ENCODE measurements around the gene FAM13C. TPM values are rescaled to one million over a fixed set of nuclear protein-coding genes. Genes with fewer than 3 reads are reported as not detected.
A peak's percentile ranks its signal among the peaks of the same experiment; 100 is the strongest.

Gene FAM13C
- total RNA-seq, 4 donors from 2014 or later: 2.8 to 26.9 (median 7.1) TPM

DNA sequence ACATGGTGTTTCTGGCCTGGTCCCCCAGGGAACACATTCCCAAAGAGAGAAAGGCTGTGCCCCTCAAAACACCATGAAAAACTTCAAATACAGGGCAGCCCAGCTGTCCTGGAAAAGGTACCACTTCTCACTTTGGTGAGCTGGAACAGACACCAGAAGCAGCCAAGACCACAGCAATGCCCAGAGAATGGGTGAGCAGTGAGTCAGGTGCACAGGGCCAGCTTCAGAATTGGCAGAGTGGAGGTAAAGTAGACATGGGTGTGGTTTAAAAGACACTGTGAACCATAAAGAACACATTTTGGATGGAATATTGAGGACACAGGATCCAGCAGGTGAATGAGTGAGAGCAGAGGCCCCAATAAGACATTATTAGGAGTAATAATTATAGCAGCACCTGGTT lies 51.3 kb downstream of the FAM13C start:
- no peaks in the 10 kb centered on the region for H3K9me3 ChIP-seq
- DNase-seq: no peak
- no peak overlapping the region for H3K4me3 ChIP-seq
- no peaks in the 10 kb centered on the region for H3K36me3 ChIP-seq
- TF ChIP-seq, protein P1, sequence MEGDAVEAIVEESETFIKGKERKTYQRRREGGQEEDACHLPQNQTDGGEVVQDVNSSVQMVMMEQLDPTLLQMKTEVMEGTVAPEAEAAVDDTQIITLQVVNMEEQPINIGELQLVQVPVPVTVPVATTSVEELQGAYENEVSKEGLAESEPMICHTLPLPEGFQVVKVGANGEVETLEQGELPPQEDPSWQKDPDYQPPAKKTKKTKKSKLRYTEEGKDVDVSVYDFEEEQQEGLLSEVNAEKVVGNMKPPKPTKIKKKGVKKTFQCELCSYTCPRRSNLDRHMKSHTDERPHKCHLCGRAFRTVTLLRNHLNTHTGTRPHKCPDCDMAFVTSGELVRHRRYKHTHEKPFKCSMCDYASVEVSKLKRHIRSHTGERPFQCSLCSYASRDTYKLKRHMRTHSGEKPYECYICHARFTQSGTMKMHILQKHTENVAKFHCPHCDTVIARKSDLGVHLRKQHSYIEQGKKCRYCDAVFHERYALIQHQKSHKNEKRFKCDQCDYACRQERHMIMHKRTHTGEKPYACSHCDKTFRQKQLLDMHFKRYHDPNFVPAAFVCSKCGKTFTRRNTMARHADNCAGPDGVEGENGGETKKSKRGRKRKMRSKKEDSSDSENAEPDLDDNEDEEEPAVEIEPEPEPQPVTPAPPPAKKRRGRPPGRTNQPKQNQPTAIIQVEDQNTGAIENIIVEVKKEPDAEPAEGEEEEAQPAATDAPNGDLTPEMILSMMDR (IDR thresholded peaks at IDR 0.05): no peak
- TF ChIP-seq POLR2A (IDR thresholded peaks at IDR 0.05): no peak
- H3K27me3 ChIP-seq: no peaks in the 10 kb centered on the region
- H3K27ac ChIP-seq: peak overlapping the region in 3 of 4 donors; percentile 20 to 73 (median 68)
- peaks cover 0 to 50% (median 21%) of the 10 kb centered on the region in 3 donors for H3K4me1 ChIP-seq
- intact Hi-C loops (cut with DNase I): no loop called here

DNA sequence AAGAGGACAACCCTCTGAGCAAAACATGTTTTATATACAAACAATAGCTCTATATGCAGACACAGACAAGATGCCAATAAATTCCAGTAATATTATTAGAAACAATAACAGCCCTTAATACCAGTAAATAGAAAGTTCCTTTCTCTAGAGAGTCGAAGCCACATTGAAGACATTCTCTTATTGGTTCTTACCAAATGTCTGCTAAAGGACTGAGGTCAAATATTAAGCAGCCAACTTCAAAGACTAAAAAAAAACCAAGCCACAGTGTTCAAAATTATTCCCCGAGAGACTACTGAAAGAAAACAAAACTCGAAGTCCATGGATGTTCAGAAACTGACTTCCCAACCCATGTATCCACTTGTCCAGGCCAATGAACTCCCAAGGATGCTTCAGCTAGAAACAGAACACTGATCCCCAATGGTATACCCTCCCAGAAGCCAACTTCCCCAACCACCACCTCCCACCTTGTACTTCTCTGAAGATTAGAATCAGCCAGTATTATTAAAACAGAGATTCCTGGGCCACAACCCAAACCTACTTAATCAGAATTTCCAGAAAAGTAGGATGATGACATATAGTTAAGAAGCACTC lies 51.9 kb downstream of the FAM13C start:
- Histone ChIP-seq H3K4me3 (no peak overlapping the region), H3K27me3 (no peaks in the 10 kb centered on the region), H3K4me1 (peaks cover 0 to 46% (median 21%) of the 10 kb centered on the region in 3 donors), H3K9me3 (no peaks in the 10 kb centered on the region), H3K27ac (peak overlapping the region in 3 of 4 donors; percentile 20 to 73 (median 68)), H3K36me3 (no peaks in the 10 kb centered on the region)
- DNase-seq: no peak
- WGBS, 2 donors: 64% methylated on average over 3 of the region's 3 CpGs
- intact Hi-C loops (cut with DNase I): no loop called here
- no peak for TF ChIP-seq POLR2A (IDR thresholded peaks at IDR 0.05)
- TF ChIP-seq, protein P1 (IDR thresholded peaks at IDR 0.05): no peak

DNA sequence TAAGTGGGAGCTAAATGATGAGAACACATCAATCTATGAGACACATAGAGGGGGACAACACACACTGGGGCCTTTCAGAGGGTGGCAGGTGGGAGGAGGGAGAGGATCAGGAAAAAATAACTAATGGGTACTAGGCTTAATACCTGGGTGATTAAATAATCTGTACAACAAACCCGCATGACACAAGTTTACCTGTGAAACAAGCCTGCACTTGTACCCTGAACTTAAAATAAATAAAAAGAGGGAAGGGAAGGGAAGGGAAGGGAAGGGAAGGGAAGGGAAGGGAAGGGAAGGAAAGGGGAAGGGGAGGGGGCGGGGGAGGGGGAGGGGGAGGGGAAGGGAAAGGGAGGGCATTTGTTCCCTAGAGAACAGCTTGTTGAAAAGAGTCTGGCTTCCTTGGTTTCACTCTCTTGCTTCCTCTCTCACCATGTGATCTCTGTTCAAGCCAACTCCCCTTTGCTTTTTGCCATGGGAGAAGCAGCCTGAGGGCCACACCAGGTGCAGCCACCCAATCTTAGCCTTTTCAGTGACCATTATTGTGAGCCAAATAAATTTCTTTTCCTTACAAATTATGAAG lies 57.7 kb downstream of the FAM13C start:
- 54 to 80% methylated on average over 1 of the region's 2 CpGs for whole genome bisulfite sequencing, 2 donors
- peaks cover 0 to 39% (median 3%) of the 10 kb centered on the region in 3 donors for H3K4me1 ChIP-seq
- no peaks in the 10 kb centered on the region for H3K9me3 ChIP-seq
- intact Hi-C loops (cut with DNase I): no loop called here
- H3K27me3 ChIP-seq: no peaks in the 10 kb centered on the region
- TF ChIP-seq, protein P1 (IDR thresholded peaks at IDR 0.05): no peak
- TF ChIP-seq POLR2A (IDR thresholded peaks at IDR 0.05): no peak
- H3K36me3 ChIP-seq: no peaks in the 10 kb centered on the region
- H3K27ac ChIP-seq: peak overlapping the region in 1 of 4 donors; percentile 6
- no peak for DNase-seq
- no peak overlapping the region for H3K4me3 ChIP-seq

DNA sequence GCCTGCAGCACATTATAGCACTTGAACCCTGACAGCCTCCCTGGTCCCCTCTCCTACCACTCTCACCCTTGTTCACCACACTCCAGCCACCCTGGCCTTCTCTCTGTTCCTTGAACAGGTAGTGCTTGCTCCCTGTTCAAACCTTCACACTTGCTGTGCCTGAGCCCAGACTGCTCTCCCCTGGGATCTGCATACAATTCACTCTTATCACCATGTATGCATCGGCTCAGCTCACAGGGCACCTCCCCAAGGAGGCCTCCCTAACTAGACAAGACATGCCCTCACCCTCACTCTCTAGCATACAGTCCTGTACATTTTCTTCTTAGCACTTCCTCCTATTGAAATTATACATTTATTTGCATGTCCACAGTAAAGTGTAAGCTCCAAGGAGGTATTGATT lies 59.3 kb downstream of the FAM13C start:
- Histone ChIP-seq H3K27ac (peak overlapping the region in 3 of 4 donors; percentile 19 to 59 (median 44)), H3K27me3 (no peaks in the 10 kb centered on the region), H3K4me1 (peaks cover 0 to 26% (median 3%) of the 10 kb centered on the region in 3 donors), H3K9me3 (no peaks in the 10 kb centered on the region), H3K4me3 (no peak overlapping the region), H3K36me3 (no peaks in the 10 kb centered on the region)
- TF ChIP-seq POLR2A (IDR thresholded peaks at IDR 0.05): no peak
- TF ChIP-seq, protein P1 (IDR thresholded peaks at IDR 0.05): no peak
- 19 to 26% methylated on average over 1 of the region's 1 CpG for WGBS, 2 donors
- no peak for DNase-seq
- intact Hi-C loops (cut with DNase I): no loop called here

DNA sequence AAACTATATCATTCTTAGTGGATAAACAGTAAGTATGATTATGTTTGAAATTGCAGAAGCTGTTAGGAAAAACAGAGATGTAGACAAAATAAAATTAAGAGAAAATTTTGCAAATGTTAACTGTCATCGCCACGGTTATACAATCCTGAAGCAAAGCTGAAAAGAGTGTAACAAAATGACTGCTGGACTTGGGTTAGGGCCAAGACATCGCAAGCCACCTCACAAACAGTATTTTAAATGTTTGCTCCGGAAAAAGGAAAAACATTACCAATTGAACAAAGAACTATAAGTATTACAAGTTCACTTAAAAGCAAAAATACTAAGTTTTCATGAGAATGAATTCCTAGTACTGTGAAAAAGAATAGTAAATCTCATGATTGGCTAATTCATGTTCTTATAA lies 60.0 kb downstream of the FAM13C start:
- WGBS, 2 donors: 72 to 73% methylated on average over 4 of the region's 4 CpGs

More for the DNA sequence above, 60.0 kb downstream of the FAM13C start:
- Histone ChIP-seq H3K4me3 (no peak overlapping the region), H3K36me3 (no peaks in the 10 kb centered on the region), H3K27me3 (no peaks in the 10 kb centered on the region), H3K27ac (peak overlapping the region in 2 of 4 donors; percentile 19 to 44), H3K4me1 (peaks cover 0 to 24% (median 3%) of the 10 kb centered on the region in 3 donors), H3K9me3 (no peaks in the 10 kb centered on the region)
- intact Hi-C loops (cut with DNase I): no loop called here
- no peak for TF ChIP-seq POLR2A (IDR thresholded peaks at IDR 0.05)
- TF ChIP-seq, protein P1 (IDR thresholded peaks at IDR 0.05): no peak
- DNase-seq: no peak
